ENCODE results near the gene HNRNPA3. TPM values are rescaled to one million over a fixed set of nuclear protein-coding genes. Genes with fewer than 3 reads are reported as not detected.
"Not testable (repeated sequence)": the region's sequence is repeated elsewhere in the genome, so short reads cannot be mapped to it uniquely, and the experiment has no call there.

HNRNPA3 gene
- total RNA-seq, 1 experiment from 2014 or later = 332 TPM

DNA sequence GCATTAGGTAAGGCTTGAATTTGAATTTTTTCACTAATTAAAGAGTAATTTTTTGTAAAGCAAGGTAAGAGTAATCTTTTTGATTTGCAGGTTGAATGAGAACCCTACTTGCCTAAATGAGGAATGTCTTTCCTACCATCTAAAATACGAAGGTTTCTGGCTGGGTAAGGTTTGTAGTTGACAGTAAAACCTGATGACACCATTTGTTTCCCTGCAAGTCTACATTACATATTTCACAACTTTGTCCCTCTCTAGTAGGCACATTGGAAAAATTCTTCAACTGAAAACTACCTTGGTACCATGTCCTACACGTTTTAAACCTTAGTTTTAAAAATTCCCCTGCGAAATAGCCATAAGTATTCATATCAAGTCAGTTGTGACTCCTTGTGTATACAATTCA, 9.4 kb downstream of the HNRNPA3 start:
- no peaks in the 10 kb centered on the region; the same call in none of the 2 replicates for H3K36me3 ChIP-seq (ENCODE audit: control insufficient read depth, insufficient read depth, low read length)
- Mint-ChIP-seq H3K27me3 (ENCODE audit: insufficient read depth, unreplicated experiment) (no peaks in the 10 kb centered on the region), H3K27ac (ENCODE audit: unreplicated experiment) (no peak overlapping the region), H3K4me1 (ENCODE audit: low read depth, unreplicated experiment) (peaks cover 10% of the 10 kb centered on the region), H3K36me3 (ENCODE audit: insufficient read depth, unreplicated experiment) (peaks cover 97% of the 10 kb centered on the region), H3K4me3 (ENCODE audit: unreplicated experiment) (no peak overlapping the region), H3K9me3 (ENCODE audit: unreplicated experiment) (no peaks in the 10 kb centered on the region)
- CTCF ChIA-PET = no interaction called here
- no peak for DNase-seq
- no peaks in the 10 kb centered on the region for H3K27me3 ChIP-seq (replicated peaks; ENCODE audit: control insufficient read depth, insufficient read depth, low read length)
- H3K9me3 ChIP-seq = no peaks in the 10 kb centered on the region
- H3K4me3 ChIP-seq (ENCODE audit: low read depth, low read length) = no peak overlapping the region
- TF ChIP-seq, protein P1, sequence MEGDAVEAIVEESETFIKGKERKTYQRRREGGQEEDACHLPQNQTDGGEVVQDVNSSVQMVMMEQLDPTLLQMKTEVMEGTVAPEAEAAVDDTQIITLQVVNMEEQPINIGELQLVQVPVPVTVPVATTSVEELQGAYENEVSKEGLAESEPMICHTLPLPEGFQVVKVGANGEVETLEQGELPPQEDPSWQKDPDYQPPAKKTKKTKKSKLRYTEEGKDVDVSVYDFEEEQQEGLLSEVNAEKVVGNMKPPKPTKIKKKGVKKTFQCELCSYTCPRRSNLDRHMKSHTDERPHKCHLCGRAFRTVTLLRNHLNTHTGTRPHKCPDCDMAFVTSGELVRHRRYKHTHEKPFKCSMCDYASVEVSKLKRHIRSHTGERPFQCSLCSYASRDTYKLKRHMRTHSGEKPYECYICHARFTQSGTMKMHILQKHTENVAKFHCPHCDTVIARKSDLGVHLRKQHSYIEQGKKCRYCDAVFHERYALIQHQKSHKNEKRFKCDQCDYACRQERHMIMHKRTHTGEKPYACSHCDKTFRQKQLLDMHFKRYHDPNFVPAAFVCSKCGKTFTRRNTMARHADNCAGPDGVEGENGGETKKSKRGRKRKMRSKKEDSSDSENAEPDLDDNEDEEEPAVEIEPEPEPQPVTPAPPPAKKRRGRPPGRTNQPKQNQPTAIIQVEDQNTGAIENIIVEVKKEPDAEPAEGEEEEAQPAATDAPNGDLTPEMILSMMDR (IDR thresholded peaks at IDR 0.05; ENCODE audit: insufficient read depth in 1 of 2, low read depth in 1 of 2, low read length in 1 of 2, severe bottlenecking in 1 of 2, unreplicated experiment in 1 of 2) = no peak
- H3K4me1 ChIP-seq = peaks cover 3% of the 10 kb centered on the region; the same call in 1 of the 2 replicates
- no TSS peak for BruUV-seq (replicated peaks)
- POLR2A ChIA-PET = no interaction called here
- intact Hi-C loops (cut with micrococcal nuclease; ENCODE audit: unreplicated experiment) = no loop called here

DNA sequence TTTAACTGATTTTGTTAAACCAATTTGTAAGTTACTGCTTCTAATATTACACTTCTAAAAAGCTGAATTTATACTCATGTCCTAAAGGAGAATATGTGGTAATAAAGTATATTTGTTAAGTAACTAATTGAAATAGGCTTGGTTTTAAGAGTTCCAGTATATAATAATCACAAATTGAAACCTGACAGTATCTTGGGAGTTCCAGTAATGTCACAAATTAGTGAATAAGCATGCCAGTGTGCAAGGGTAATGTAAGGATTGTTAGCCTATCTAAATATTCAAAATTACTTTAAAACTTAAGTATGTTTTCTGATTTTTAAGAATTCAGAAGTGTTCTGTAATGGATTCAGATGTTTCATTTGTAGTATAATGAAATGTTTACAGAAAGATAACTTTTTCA, 10.8 kb downstream of the HNRNPA3 start:
- intact Hi-C loops (cut with micrococcal nuclease; ENCODE audit: unreplicated experiment); H3K9me3 ChIP-seq; H3K4me3 ChIP-seq (ENCODE audit: low read depth, low read length); CTCF ChIA-PET; H3K36me3 ChIP-seq (ENCODE audit: control insufficient read depth, insufficient read depth, low read length); H3K4me1 Mint-ChIP-seq (ENCODE audit: low read depth, unreplicated experiment); H3K4me3 Mint-ChIP-seq (ENCODE audit: unreplicated experiment); DNase-seq; BruUV-seq (replicated peaks); H3K9me3 Mint-ChIP-seq (ENCODE audit: unreplicated experiment); POLR2A ChIA-PET; H3K27me3 Mint-ChIP-seq (ENCODE audit: insufficient read depth, unreplicated experiment); H3K27me3 ChIP-seq (replicated peaks; ENCODE audit: control insufficient read depth, insufficient read depth, low read length); H3K4me1 ChIP-seq: not testable (repeated sequence)
- Mint-ChIP-seq H3K36me3 (ENCODE audit: insufficient read depth, unreplicated experiment) (peaks cover 97% of the 10 kb centered on the region), H3K27ac (ENCODE audit: unreplicated experiment) (peak overlapping the region; percentile 37)

DNA sequence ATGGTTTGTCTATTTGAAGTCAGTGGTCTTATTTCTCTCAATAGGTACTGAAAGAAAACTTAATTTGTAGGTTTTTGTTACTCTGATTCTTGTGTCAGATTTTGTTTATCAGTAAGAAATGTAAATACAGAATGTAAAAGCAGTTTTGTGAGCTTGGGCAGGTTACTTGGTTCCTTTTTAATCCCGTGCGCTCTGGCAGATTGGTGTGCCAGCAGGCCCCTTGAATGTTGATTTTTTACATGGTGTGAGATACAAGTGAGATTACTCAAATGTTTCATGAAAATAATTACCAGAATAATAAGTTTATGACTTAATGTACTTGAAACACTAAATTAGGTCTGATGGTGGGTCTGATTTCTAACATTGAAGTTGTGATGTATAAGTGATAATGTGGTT, 13.4 kb downstream of the HNRNPA3 start:
- H3K27ac Mint-ChIP-seq (ENCODE audit: unreplicated experiment) = peak overlapping the region; percentile 74
- Histone ChIP-seq H3K4me1 (peaks cover 3% of the 10 kb centered on the region; the same call in 1 of the 2 replicates), H3K9me3 (no peaks in the 10 kb centered on the region), H3K27me3 (replicated peaks; ENCODE audit: control insufficient read depth, insufficient read depth, low read length) (no peaks in the 10 kb centered on the region), H3K4me3 (ENCODE audit: low read depth, low read length) (no peak overlapping the region), H3K36me3 (ENCODE audit: control insufficient read depth, insufficient read depth, low read length) (peaks cover 2% of the 10 kb centered on the region)
- no peak overlapping the region for H3K4me3 Mint-ChIP-seq (ENCODE audit: unreplicated experiment)
- TF ChIP-seq, protein P1 (IDR thresholded peaks at IDR 0.05; ENCODE audit: insufficient read depth in 1 of 2, low read depth in 1 of 2, low read length in 1 of 2, severe bottlenecking in 1 of 2, unreplicated experiment in 1 of 2) = no peak
- no peaks in the 10 kb centered on the region for H3K27me3 Mint-ChIP-seq (ENCODE audit: insufficient read depth, unreplicated experiment)
- peaks cover 95% of the 10 kb centered on the region for H3K36me3 Mint-ChIP-seq (ENCODE audit: insufficient read depth, unreplicated experiment)
- intact Hi-C loops (cut with micrococcal nuclease; ENCODE audit: unreplicated experiment) = loop anchor here (2.0 kb wide), 2 partner anchors 61 to 107 kb away; no protein-coding TSS in a partner anchor
- H3K4me1 Mint-ChIP-seq (ENCODE audit: low read depth, unreplicated experiment) = peaks cover 5% of the 10 kb centered on the region
- H3K9me3 Mint-ChIP-seq (ENCODE audit: unreplicated experiment) = no peaks in the 10 kb centered on the region
- POLR2A ChIA-PET = no interaction called here
- no TSS peak for BruUV-seq (replicated peaks)
- DNase-seq = no peak
- CTCF ChIA-PET = interaction anchor here (1.1 kb wide), 1 partner anchor 70 kb away, joined by 5 read pairs; no protein-coding TSS in a partner anchor
